NCI-H748 (cell line): ENCODE measurements around the gene BCAS3.

Experiments
- DNase-seq: peaks from one replicate; lab custom pipeline; 2025; ENCODE audit not compliant: unreplicated experiment; lab: John Stamatoyannopoulos, UW

Gene BCAS3

GRCh38 chr17:61216066-61216465, 538.4 kb downstream of the BCAS3 start:
- no peak for DNase-seq

GRCh38 chr17:61217878-61218437, 540.3 kb downstream of the BCAS3 start:
- no peak for DNase-seq

GRCh38 chr17:61218438-61218837, 540.8 kb downstream of the BCAS3 start:
- DNase-seq, result no peak

- no peak for DNase-seq
These were observed 541.8 kb downstream of the BCAS3 start for GRCh38 chr17:61219460-61219859.

- DNase-seq, result no peak
These were observed 543.5 kb downstream of the BCAS3 start for GRCh38 chr17:61221181-61221580.

- DNase-seq, result no peak
These were observed 544.2 kb downstream of the BCAS3 start for GRCh38 chr17:61221597-61222471.

GRCh38 chr17:61223725-61224124, 546.1 kb downstream of the BCAS3 start:
- no peak for DNase-seq

- no peak for DNase-seq
These were observed 547.7 kb downstream of the BCAS3 start for GRCh38 chr17:61225178-61225882.

GRCh38 chr17:61227866-61228265, 550.2 kb downstream of the BCAS3 start:
- DNase-seq, result no peak

- no peak for DNase-seq
These were observed 552.8 kb downstream of the BCAS3 start for GRCh38 chr17:61230461-61230860.

- no peak for DNase-seq
These were observed 553.5 kb downstream of the BCAS3 start for GRCh38 chr17:61230972-61231820.

- DNase-seq, result no peak
These were observed 555.2 kb downstream of the BCAS3 start for GRCh38 chr17:61232871-61233270.

- DNase-seq, result no peak
These were observed 556.5 kb downstream of the BCAS3 start for GRCh38 chr17:61233991-61234750.

- no peak for DNase-seq
These were observed 557.6 kb downstream of the BCAS3 start for GRCh38 chr17:61235001-61235826.

- DNase-seq, result no peak
These were observed 558.2 kb downstream of the BCAS3 start for GRCh38 chr17:61235827-61236197.

- DNase-seq, result no peak
These were observed 559.6 kb downstream of the BCAS3 start for GRCh38 chr17:61237275-61237674.

GRCh38 chr17:61238455-61238933, 560.8 kb downstream of the BCAS3 start:
- DNase-seq, result no peak

- no peak for DNase-seq
These were observed 561.7 kb downstream of the BCAS3 start for GRCh38 chr17:61239327-61239726.

- DNase-seq, result no peak
These were observed 562.3 kb downstream of the BCAS3 start for GRCh38 chr17:61239953-61240352.
